ENCODE measurements around the gene PPP1R3E. TPM values are rescaled to one million over a fixed set of nuclear protein-coding genes. Genes with fewer than 3 reads are reported as not detected.

The PPP1R3E gene
- total and polyA plus RNA-seq, 2 of the 13 experiments (the other 11 are each of a cell fraction or from before 2014, with no cell fraction given), result 16.5 to 26.5 TPM

DNA sequence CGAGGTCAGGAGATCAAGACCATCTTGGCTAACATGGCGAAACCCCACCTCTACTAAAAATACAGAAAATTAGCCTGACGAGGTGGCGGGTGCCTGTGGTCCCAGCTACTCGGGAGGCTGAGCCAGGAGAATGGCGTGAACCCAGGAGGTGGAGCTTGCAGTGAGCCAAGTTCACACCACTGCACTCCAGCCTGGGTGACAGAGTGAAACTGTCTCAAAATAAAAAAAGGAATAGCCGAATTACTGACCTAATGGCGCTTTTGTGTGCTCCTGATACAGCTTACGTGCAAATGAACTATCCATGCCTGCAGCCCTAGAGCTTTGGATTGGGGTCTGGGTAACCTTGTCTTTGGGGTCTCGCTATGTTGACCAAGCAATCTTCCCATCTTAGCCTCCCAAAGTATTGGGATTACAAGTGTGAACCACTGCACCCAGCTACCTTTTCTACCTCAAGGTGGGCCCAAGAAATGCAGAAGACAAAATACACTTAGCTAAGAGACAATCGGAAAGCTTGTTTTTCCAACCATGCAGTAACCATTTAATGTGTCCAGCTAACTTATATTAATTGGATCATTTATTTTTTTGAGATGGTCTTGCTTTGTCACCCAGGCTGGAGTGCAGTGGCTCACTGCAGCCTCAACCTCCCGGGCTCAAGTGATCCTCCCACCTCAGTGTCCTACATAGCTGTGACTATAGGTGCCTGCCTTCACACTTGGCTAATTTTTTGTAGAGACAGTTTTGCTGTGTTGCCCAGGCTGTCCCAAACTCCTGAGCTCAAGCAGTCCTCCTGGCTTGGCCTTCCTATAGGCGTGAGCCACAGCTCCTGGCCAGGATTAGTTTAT is 24.1 kb upstream of the PPP1R3E start (continued):
- TF ChIP-seq, protein P1, sequence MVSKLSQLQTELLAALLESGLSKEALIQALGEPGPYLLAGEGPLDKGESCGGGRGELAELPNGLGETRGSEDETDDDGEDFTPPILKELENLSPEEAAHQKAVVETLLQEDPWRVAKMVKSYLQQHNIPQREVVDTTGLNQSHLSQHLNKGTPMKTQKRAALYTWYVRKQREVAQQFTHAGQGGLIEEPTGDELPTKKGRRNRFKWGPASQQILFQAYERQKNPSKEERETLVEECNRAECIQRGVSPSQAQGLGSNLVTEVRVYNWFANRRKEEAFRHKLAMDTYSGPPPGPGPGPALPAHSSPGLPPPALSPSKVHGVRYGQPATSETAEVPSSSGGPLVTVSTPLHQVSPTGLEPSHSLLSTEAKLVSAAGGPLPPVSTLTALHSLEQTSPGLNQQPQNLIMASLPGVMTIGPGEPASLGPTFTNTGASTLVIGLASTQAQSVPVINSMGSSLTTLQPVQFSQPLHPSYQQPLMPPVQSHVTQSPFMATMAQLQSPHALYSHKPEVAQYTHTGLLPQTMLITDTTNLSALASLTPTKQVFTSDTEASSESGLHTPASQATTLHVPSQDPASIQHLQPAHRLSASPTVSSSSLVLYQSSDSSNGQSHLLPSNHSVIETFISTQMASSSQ (IDR thresholded peaks at IDR 0.05; ENCODE audit: low read depth), result peak; percentile 41; the same call in 1 of the 2 replicates
- TF ChIP-seq, protein P1 (CRISPR knock-in tag; IDR thresholded peaks at IDR 0.05; ENCODE audit: borderline replicate concordance), result 0 out of 2 replicates have a peak, but pooled peaks have one; percentile 34
- TF ChIP-seq ZFAT (CRISPR knock-in tag; conservative IDR thresholded peaks at IDR 0.05) (no peak), PHB2 (IDR thresholded peaks at IDR 0.05; ENCODE audit: partially characterized antibody) (no peak), SIN3A (IDR thresholded peaks at IDR 0.05; ENCODE audit: borderline replicate concordance, low read depth, low read length) (0 out of 2 replicates have a peak, but pooled peaks have one; percentile 18), HES4 (CRISPR knock-in tag; IDR thresholded peaks at IDR 0.05; ENCODE audit: borderline replicate concordance) (no peak), ZNF430 (CRISPR knock-in tag; IDR thresholded peaks at IDR 0.05) (no peak), ZNF569 (CRISPR knock-in tag; IDR thresholded peaks at IDR 0.05; ENCODE audit: borderline replicate concordance) (no peak), ARNT2 (CRISPR knock-in tag; IDR thresholded peaks at IDR 0.05; ENCODE audit: low read depth) (no peak; the same call in 1 of the 2 replicates), SNAPC2 (CRISPR knock-in tag; IDR thresholded peaks at IDR 0.05) (no peak), ZNF567 (CRISPR knock-in tag; IDR thresholded peaks at IDR 0.05; ENCODE audit: borderline replicate concordance) (no peak), SSRP1 (CRISPR knock-in tag; IDR thresholded peaks at IDR 0.05) (peak; percentile 93; the same call in 1 of the 2 replicates), CBFB (CRISPR knock-in tag; IDR thresholded peaks at IDR 0.05) (no peak), SMAD9 (CRISPR knock-in tag; IDR thresholded peaks at IDR 0.05) (no peak), GABPA (IDR thresholded peaks at IDR 0.05; ENCODE audit: low read depth, low read length) (no peak), GABPA (CRISPR knock-in tag; IDR thresholded peaks at IDR 0.05; ENCODE audit: low read depth) (no peak), ZBTB1 (CRISPR knock-in tag; IDR thresholded peaks at IDR 0.05; ENCODE audit: borderline replicate concordance) (no peak), ZNF607 (CRISPR knock-in tag; IDR thresholded peaks at IDR 0.05; ENCODE audit: borderline replicate concordance) (no peak), ZNF143 (CRISPR knock-in tag; IDR thresholded peaks at IDR 0.05) (no peak), ZNF616 (CRISPR knock-in tag; IDR thresholded peaks at IDR 0.05; ENCODE audit: low read depth) (no peak), ZNF644 (CRISPR knock-in tag; IDR thresholded peaks at IDR 0.05; ENCODE audit: low read depth) (no peak)
- TF ChIP-seq, protein P2, sequence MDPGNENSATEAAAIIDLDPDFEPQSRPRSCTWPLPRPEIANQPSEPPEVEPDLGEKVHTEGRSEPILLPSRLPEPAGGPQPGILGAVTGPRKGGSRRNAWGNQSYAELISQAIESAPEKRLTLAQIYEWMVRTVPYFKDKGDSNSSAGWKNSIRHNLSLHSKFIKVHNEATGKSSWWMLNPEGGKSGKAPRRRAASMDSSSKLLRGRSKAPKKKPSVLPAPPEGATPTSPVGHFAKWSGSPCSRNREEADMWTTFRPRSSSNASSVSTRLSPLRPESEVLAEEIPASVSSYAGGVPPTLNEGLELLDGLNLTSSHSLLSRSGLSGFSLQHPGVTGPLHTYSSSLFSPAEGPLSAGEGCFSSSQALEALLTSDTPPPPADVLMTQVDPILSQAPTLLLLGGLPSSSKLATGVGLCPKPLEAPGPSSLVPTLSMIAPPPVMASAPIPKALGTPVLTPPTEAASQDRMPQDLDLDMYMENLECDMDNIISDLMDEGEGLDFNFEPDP (CRISPR knock-in tag; conservative IDR thresholded peaks at IDR 0.05), result 0 out of 2 replicates have a peak, but pooled peaks have one; percentile 78
- TF ChIP-seq, protein P3, sequence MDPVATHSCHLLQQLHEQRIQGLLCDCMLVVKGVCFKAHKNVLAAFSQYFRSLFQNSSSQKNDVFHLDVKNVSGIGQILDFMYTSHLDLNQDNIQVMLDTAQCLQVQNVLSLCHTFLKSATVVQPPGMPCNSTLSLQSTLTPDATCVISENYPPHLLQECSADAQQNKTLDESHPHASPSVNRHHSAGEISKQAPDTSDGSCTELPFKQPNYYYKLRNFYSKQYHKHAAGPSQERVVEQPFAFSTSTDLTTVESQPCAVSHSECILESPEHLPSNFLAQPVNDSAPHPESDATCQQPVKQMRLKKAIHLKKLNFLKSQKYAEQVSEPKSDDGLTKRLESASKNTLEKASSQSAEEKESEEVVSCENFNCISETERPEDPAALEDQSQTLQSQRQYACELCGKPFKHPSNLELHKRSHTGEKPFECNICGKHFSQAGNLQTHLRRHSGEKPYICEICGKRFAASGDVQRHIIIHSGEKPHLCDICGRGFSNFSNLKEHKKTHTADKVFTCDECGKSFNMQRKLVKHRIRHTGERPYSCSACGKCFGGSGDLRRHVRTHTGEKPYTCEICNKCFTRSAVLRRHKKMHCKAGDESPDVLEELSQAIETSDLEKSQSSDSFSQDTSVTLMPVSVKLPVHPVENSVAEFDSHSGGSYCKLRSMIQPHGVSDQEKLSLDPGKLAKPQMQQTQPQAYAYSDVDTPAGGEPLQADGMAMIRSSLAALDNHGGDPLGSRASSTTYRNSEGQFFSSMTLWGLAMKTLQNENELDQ (CRISPR knock-in tag; IDR thresholded peaks at IDR 0.05; ENCODE audit: borderline replicate concordance), result no peak
